H1 (cell line): ENCODE measurements around the gene KTN1. TPM values are rescaled to one million over a fixed set of nuclear protein-coding genes. Genes with fewer than 3 reads are reported as not detected.

Source experiments
- CTCF ChIA-PET: fragments of 300-600 bp; sonication (Branson Sonifier 250); formaldehyde crosslinking; loops from one replicate; lab custom pipeline; 2021; ENCODE audit not compliant: partially characterized antibody; lab: Charles Lee
- POLR2A ChIA-PET: fragments of 300-600 bp; sonication (Branson Sonifier 250); formaldehyde crosslinking; loops from one replicate; lab custom pipeline; 2021; ENCODE audit warnings: inconsistent platforms; ENCODE audit not compliant: partially characterized antibody; lab: Charles Lee
- DNase-seq, 2 experiments: peaks; one replicate each; pipeline versions ENCODE4 v3.0.0 to v3.0.0-alpha.2; 2010 to 2022; ENCODE audit warnings: low spot score in 2 of 2, low read depth in 1 of 2, mixed read lengths in 1 of 2
- FAIRE-seq: peaks from 2 replicates; lab custom pipeline; 2011; peaks lifted over from hg19 to GRCh38; lab: Jason Lieb, UNC
- H2AFZ ChIP-seq: 2 replicates; pipeline ENCODE4 v1.8.1; 2012; ENCODE audit warnings: low read length, inconsistent platforms
- H2AK5ac ChIP-seq: 2 replicates; pipeline ENCODE4 v1.6.1; 2013; ENCODE audit warnings: low read depth, low read length
- H2BK120ac ChIP-seq: replicated peaks from 2 replicates; pipeline ENCODE3; 2013; ENCODE audit warnings: low read depth, low read length, inconsistent platforms
- H2BK12ac ChIP-seq: 2 replicates; pipeline ENCODE4 v1.6.1; 2013; ENCODE audit warnings: low read depth, low read length
- H2BK15ac ChIP-seq: 2 replicates; pipeline ENCODE4 v1.6.1; 2013; ENCODE audit warnings: low read length
- H2BK20ac ChIP-seq: 2 replicates; pipeline ENCODE4 v1.6.1; 2013; ENCODE audit warnings: low read length
- H2BK5ac ChIP-seq: 2 replicates; pipeline ENCODE4 v1.6.1; 2013; ENCODE audit warnings: low read depth, low read length
- H3K14ac ChIP-seq: 2 replicates; pipeline ENCODE4 v1.6.1; 2013; ENCODE audit warnings: inconsistent platforms; ENCODE audit not compliant: insufficient read length
- H3K18ac ChIP-seq: 2 replicates; pipeline ENCODE4 v1.6.1; 2013; ENCODE audit warnings: low read length; ENCODE audit errors: extremely low read depth
- H3K23ac ChIP-seq: 2 replicates; pipeline ENCODE4 v1.6.1; 2013; ENCODE audit warnings: inconsistent platforms; ENCODE audit not compliant: insufficient read length
- H3K23me2 ChIP-seq: 2 replicates; pipeline ENCODE4 v1.6.1; 2013; ENCODE audit warnings: low read depth, low read length
- H3K27ac ChIP-seq: 2 replicates; pipeline ENCODE4 v1.6.1; 2011; ENCODE audit warnings: low read depth, low read length, inconsistent platforms
- H3K27me3 ChIP-seq, 4 experiments: replicated peaks in 1 of 4; 1 replicate in 1 of 4; 2 replicates in 3 of 4; pipeline versions ENCODE4 v1.6.1 to v1.8.1; 2011 to 2013; ENCODE audit warnings: low read length in 3 of 4, mild to moderate bottlenecking in 3 of 4, inconsistent platforms in 2 of 4, mixed read lengths in 2 of 4, moderate library complexity in 1 of 4; ENCODE audit not compliant: control insufficient read depth in 3 of 4, insufficient read depth in 3 of 4; ENCODE audit errors: extremely low read depth in 1 of 4
- H3K36me3 ChIP-seq, 4 experiments: 2 replicates each; pipeline versions ENCODE4 v1.6.1 to v1.8.1; 2011 to 2013; ENCODE audit warnings: mild to moderate bottlenecking in 4 of 4, low read length in 3 of 4, moderate library complexity in 2 of 4, control low read depth in 1 of 4, inconsistent platforms in 1 of 4; ENCODE audit not compliant: insufficient read depth in 4 of 4, control insufficient read depth in 2 of 4
- H3K4ac ChIP-seq: replicated peaks from 2 replicates; pipeline ENCODE3; 2013; ENCODE audit warnings: low read length, low read depth, mixed read lengths, inconsistent platforms; ENCODE audit not compliant: insufficient read length
- H3K4me1 ChIP-seq, 4 experiments: replicated peaks in 1 of 4; 1 replicate in 1 of 4; 2 replicates in 3 of 4; pipeline versions ENCODE4 v1.6.1 to v1.8.1; 2011 to 2013; ENCODE audit warnings: low read length in 3 of 4, inconsistent platforms in 2 of 4, mixed read lengths in 1 of 4; ENCODE audit not compliant: insufficient read depth in 4 of 4, control insufficient read depth in 3 of 4
- H3K4me2 ChIP-seq, 2 experiments: 2 replicates each; pipeline versions ENCODE4 v1.6.1 to v1.8.1; 2011 to 2013; ENCODE audit warnings: low read depth in 2 of 2, low read length in 2 of 2, control low read depth in 1 of 2, inconsistent platforms in 1 of 2, mild to moderate bottlenecking in 1 of 2; ENCODE audit not compliant: insufficient read depth in 1 of 2
- H3K4me3 ChIP-seq, 4 experiments: fragments of 200-600, 300-600 bp in 1 of 4; sonication (generic), shearing (Covaris generic), sonication (Bioruptor Twin) in 1 of 4; 2 replicates each; pipeline versions ENCODE4 v1.5.1 to v1.8.1; 2011 to 2016; ENCODE audit warnings: low read length in 4 of 4, low read depth in 3 of 4, control low read depth in 2 of 4, inconsistent platforms in 2 of 4, mild to moderate bottlenecking in 2 of 4, mixed read lengths in 1 of 4, moderate library complexity in 1 of 4; ENCODE audit not compliant: insufficient read depth in 2 of 4; ENCODE audit errors: extremely low read depth in 1 of 4
- H3K56ac ChIP-seq: replicated peaks from 2 replicates; pipeline ENCODE3; 2013; ENCODE audit warnings: low read depth, mild to moderate bottlenecking, mixed read lengths, low read length, inconsistent platforms; ENCODE audit not compliant: insufficient read length
- H3K79me1 ChIP-seq: 2 replicates; pipeline ENCODE4 v1.6.1; 2013; ENCODE audit warnings: low read depth, low read length, control low read depth
- H3K79me2 ChIP-seq, 2 experiments: 2 replicates each; pipeline versions ENCODE4 v1.6.1 to v1.8.1; 2012 to 2013; ENCODE audit warnings: low read length in 2 of 2, mild to moderate bottlenecking in 2 of 2, inconsistent platforms in 1 of 2; ENCODE audit not compliant: insufficient read depth in 2 of 2, control insufficient read depth in 1 of 2
- H3K9ac ChIP-seq, 4 experiments: replicated peaks in 1 of 4; 1 replicate in 1 of 4; 2 replicates in 3 of 4; pipeline versions ENCODE4 v1.6.1 to v1.8.1; 2011 to 2013; ENCODE audit warnings: low read depth in 3 of 4, low read length in 3 of 4, control low read depth in 2 of 4, mild to moderate bottlenecking in 2 of 4, moderate library complexity in 2 of 4, inconsistent platforms in 1 of 4; ENCODE audit errors: extremely low read depth in 1 of 4
- H3K9me3 ChIP-seq, 2 experiments: 2 replicates each; pipeline versions ENCODE4 v1.6.1 to v1.8.1; 2012 to 2013; ENCODE audit warnings: mild to moderate bottlenecking in 2 of 2, moderate library complexity in 2 of 2, control low read depth in 1 of 2, inconsistent platforms in 1 of 2, low read depth in 1 of 2, low read length in 1 of 2, mixed read lengths in 1 of 2; ENCODE audit not compliant: insufficient read depth in 2 of 2
- H4K20me1 ChIP-seq, 2 experiments: replicated peaks in 1 of 2; 2 replicates each; pipeline versions ENCODE3 to v1.8.1; 2011 to 2013; ENCODE audit warnings: inconsistent platforms in 2 of 2, low read length in 2 of 2, mild to moderate bottlenecking in 1 of 2; ENCODE audit not compliant: insufficient read depth in 2 of 2, control insufficient read depth in 1 of 2
- H4K5ac ChIP-seq: 2 replicates; pipeline ENCODE4 v1.6.1; 2013; ENCODE audit warnings: low read length, low read depth, mixed read lengths, inconsistent platforms; ENCODE audit not compliant: insufficient read length
- H4K8ac ChIP-seq: 2 replicates; pipeline ENCODE4 v1.8.0; 2013; ENCODE audit warnings: mild to moderate bottlenecking, moderate library complexity, low read length, inconsistent platforms; ENCODE audit not compliant: insufficient read depth; ENCODE audit errors: extremely low read depth
- H4K91ac ChIP-seq: replicated peaks from 2 replicates; pipeline ENCODE3; 2013; ENCODE audit warnings: low read length, mixed read lengths, inconsistent platforms; ENCODE audit not compliant: insufficient read length
- BACH1 ChIP-seq: IDR thresholded peaks from 2 replicates; pipeline ENCODE4 v1.6.1; 2012; ENCODE audit warnings: low read length, improper control_type of control experiment
- CHD2 ChIP-seq: IDR thresholded peaks from 2 replicates; pipeline ENCODE4 v1.6.1; 2012; ENCODE audit warnings: low read length, improper control_type of control experiment
- NRF1 ChIP-seq: IDR thresholded peaks from 2 replicates; pipeline ENCODE4 v1.6.1; 2011; ENCODE audit warnings: mild to moderate bottlenecking, low read depth, low read length, improper control_type of control experiment
- TCF12 ChIP-seq: IDR thresholded peaks from 2 replicates; pipeline ENCODE4 v1.6.1; 2011; ENCODE audit warnings: low read depth, mild to moderate bottlenecking, low read length
- WGBS, 2 experiments: shearing (Covaris generic) in 1 of 2; methylation state at CpG; one replicate each; pipeline versions ENCODE4 v1.1.6 to v1.1.7; 2013 to 2015; ENCODE audit warnings: low lambda C conversion rate in 2 of 2, mixed read lengths in 2 of 2, inconsistent platforms in 1 of 2, low coverage in 1 of 2, missing lambda C conversion rate in 1 of 2; ENCODE audit not compliant: insufficient replicate concordance in 2 of 2, insufficient coverage in 1 of 2, insufficient read length in 1 of 2; ENCODE audit errors: extremely low coverage in 1 of 2, missing lambda C conversion rate in 1 of 2; 5-methylcytosine and 5-hydroxymethylcytosine counted together
- polyA plus RNA-seq, 7 experiments: library from polyadenylated mRNA; depleted of rRNA in 3 of 7; stranded (reverse) in 5 of 7; unstranded in 2 of 7; fragments of >200 nt in 5 of 7; fragments of 200-250 nt in 2 of 7; gene quantifications; 1 replicate in 5 of 7; 2 replicates in 1 of 7; 4 replicates in 1 of 7; pipeline versions ENCODE4 v1.2.1 to v1.2.3, GENCODE V29; 2011 to 2013; ENCODE audit warnings: missing spikeins in 2 of 7, mixed read lengths in 2 of 7
- total RNA-seq: library from RNA; stranded (reverse); fragmentation: NEBNext Ultra II Directional; extraction: Animal tissue kit (Norgen Biotek cat#: 25700); gene quantifications from 2 replicates; pipeline ENCODE4 v1.2.1, GENCODE V29; 2021

The KTN1 gene
- total and polyA plus RNA-seq, 2 of the 8 experiments (the other 6 are each of a cell fraction or from before 2014, with no cell fraction given), result 15.4 to 151 TPM

- Histone ChIP-seq H4K8ac (no peak overlapping the region), H3K27me3 (no peaks in the 10 kb centered on the region), H2BK12ac (no peak overlapping the region), H3K4ac (no peak overlapping the region), H3K9me3 (peaks cover 4% of the 10 kb centered on the region in 2 experiments; a peak in 3 of 4 replicates), H3K79me1 (no peaks in the 10 kb centered on the region; the same call in 1 of the 2 replicates), H4K20me1 (peaks cover 0 to 4% of the 10 kb centered on the region in 2 experiments), H2AK5ac (no peak overlapping the region), H2BK20ac (no peak overlapping the region), H3K14ac (no peak overlapping the region), H3K36me3 (peaks cover 2 to 36% (median 28%) of the 10 kb centered on the region in 4 experiments), H3K56ac (no peak overlapping the region), H3K27ac (no peak overlapping the region), H2BK5ac (no peak overlapping the region), H3K4me1 (peaks cover 0 to 13% (median 1%) of the 10 kb centered on the region in 4 experiments; a peak in 3 of 7 replicates), H3K4me3 (no peak overlapping the region), H3K23ac (no peak overlapping the region), H2BK120ac (no peak overlapping the region), H3K9ac (no peak overlapping the region), H3K23me2 (no peaks in the 10 kb centered on the region), H2AFZ (no peak overlapping the region), H3K18ac (no peak overlapping the region), H4K5ac (no peak overlapping the region), H2BK15ac (no peak overlapping the region), H3K79me2 (peaks cover 3 to 47% of the 10 kb centered on the region in 2 experiments; a peak in 3 of 4 replicates), H3K4me2 (no peak overlapping the region), H4K91ac (no peak overlapping the region)
- ChIA-PET CTCF (interaction anchor here (1.3 kb wide), 1 partner anchor 10 kb away, joined by 4 read pairs; no protein-coding TSS in a partner anchor), POLR2A (interaction anchor here (1.2 kb wide), 1 partner anchor 24 kb away, joined by 3 read pairs; no protein-coding TSS in a partner anchor)
- no peak for DNase-seq
- 92% methylated on average over 2 of the region's 2 CpGs; no CpG with 5 or more reads in 1 of the 2 experiments for WGBS, 2 experiments
- no peak for FAIRE-seq
- TF ChIP-seq TCF12 (no peak), NRF1 (no peak), CHD2 (no peak), BACH1 (no peak)
Measured at GRCh38 chr14:55614304-55614703, 34.3 kb downstream of the KTN1 start.
